Measurements from ENCODE around the gene P2RY1.
"Not testable (repeated sequence)": the region's sequence is repeated elsewhere in the genome, so short reads cannot be mapped to it uniquely, and the experiment has no call there.

P2RY1 gene

GRCh38 chr3:152853196-152853595 is 18.3 kb downstream of the P2RY1 start:
- TF ChIP-seq CTCF (conservative IDR thresholded peaks at IDR 0.05; ENCODE audit: low read length) = no peak
- H3K4me3 ChIP-seq (ENCODE audit: low read length) = no peak overlapping the region
- no peak for DNase-seq (ENCODE audit: low read depth)

GRCh38 chr3:152857082-152857481 is 22.2 kb downstream of the P2RY1 start:
- H3K4me3 ChIP-seq (ENCODE audit: low read length) = no peak overlapping the region
- no peak for TF ChIP-seq CTCF (conservative IDR thresholded peaks at IDR 0.05; ENCODE audit: low read length)
- DNase-seq (ENCODE audit: low read depth) = no peak

GRCh38 chr3:152858170-152858800 is 23.4 kb downstream of the P2RY1 start:
- DNase-seq (ENCODE audit: low read depth) = no peak
- no peak overlapping the region for H3K4me3 ChIP-seq (ENCODE audit: low read length)
- TF ChIP-seq CTCF (conservative IDR thresholded peaks at IDR 0.05; ENCODE audit: low read length) = no peak

GRCh38 chr3:152860736-152861135 is 25.8 kb downstream of the P2RY1 start:
- DNase-seq (ENCODE audit: low read depth) = no peak
- H3K4me3 ChIP-seq (ENCODE audit: low read length) = no peak overlapping the region
- TF ChIP-seq CTCF (conservative IDR thresholded peaks at IDR 0.05; ENCODE audit: low read length) = no peak

- no peak for DNase-seq (ENCODE audit: low read depth)
These were observed 30.8 kb downstream of the P2RY1 start for GRCh38 chr3:152865668-152866245.

GRCh38 chr3:152870027-152870426 is 35.1 kb downstream of the P2RY1 start:
- H3K4me3 ChIP-seq (ENCODE audit: low read length) = no peak overlapping the region
- DNase-seq (ENCODE audit: low read depth) = no peak
- no peak for TF ChIP-seq CTCF (conservative IDR thresholded peaks at IDR 0.05; ENCODE audit: low read length)

More at GRCh38 chr3:152865668-152866245, 30.8 kb downstream of the P2RY1 start:
- no peak for TF ChIP-seq CTCF (conservative IDR thresholded peaks at IDR 0.05; ENCODE audit: low read length)
- no peak overlapping the region for H3K4me3 ChIP-seq (ENCODE audit: low read length)

GRCh38 chr3:152873314-152873713 is 38.4 kb downstream of the P2RY1 start:
- H3K4me3 ChIP-seq (ENCODE audit: low read length); DNase-seq (ENCODE audit: low read depth): not testable (repeated sequence)

Measured in AG10803 (cell line).